ENCODE data around the gene MIOS. TPM values are rescaled to one million over a fixed set of nuclear protein-coding genes. Genes with fewer than 3 reads are reported as not detected.

MIOS gene
- total RNA-seq, 4 donors from 2014 or later, result 68.4 to 336 (median 280) TPM

GRCh38 chr7:7563269-7563668 is 3.4 kb upstream of the MIOS start:
- in situ Hi-C loops (cut with MboI; ENCODE audit: low sequenced_read_pairs in 4 of 4) (loop anchor here in 1 of 4 donors (25.0 kb wide), 1 partner anchor 376 kb away; the partner anchor contains the start of gene C1GALT1), intact Hi-C loops (cut with DNase I; ENCODE audit: low total_unique reads) (loop anchor here (10.0 kb wide), 3 partner anchors 402 to 1118 kb away; partner anchors contain the start of genes DAGLB and GLCCI1)
- TF ChIP-seq POLR2A (IDR thresholded peaks at IDR 0.05) (no peak), CTCF (IDR thresholded peaks at IDR 0.05 in 4 of 5, conservative IDR thresholded peaks at IDR 0.05 in 1 of 5) (no peak)
- Histone ChIP-seq H3K27ac (peak overlapping the region; percentile 90 to 98 (median 96)), H3K9me3 (no peaks in the 10 kb centered on the region), H3K4me3 (peak overlapping the region in 1 of 4 donors; percentile 2), H3K27me3 (no peaks in the 10 kb centered on the region), H3K36me3 (no peaks in the 10 kb centered on the region), H3K4me1 (peaks cover 19 to 41% of the 10 kb centered on the region in 2 donors)
- DNase-seq (no peak), ATAC-seq (no peak)

- TF ChIP-seq CTCF (IDR thresholded peaks at IDR 0.05 in 4 of 5, conservative IDR thresholded peaks at IDR 0.05 in 1 of 5) (no peak), POLR2A (IDR thresholded peaks at IDR 0.05) (no peak)
- Histone ChIP-seq H3K36me3 (no peaks in the 10 kb centered on the region), H3K27me3 (no peaks in the 10 kb centered on the region), H3K4me1 (peaks cover 24 to 47% of the 10 kb centered on the region in 2 donors), H3K27ac (peak overlapping the region; percentile 90 to 98 (median 96)), H3K4me3 (peak overlapping the region in 2 of 4 donors; percentile 32 to 81), H3K9me3 (no peaks in the 10 kb centered on the region)
- ATAC-seq (no peak), DNase-seq (no peak)
- in situ Hi-C loops (cut with MboI; ENCODE audit: low sequenced_read_pairs in 4 of 4), result loop anchor here in 1 of 4 donors (25.0 kb wide), 1 partner anchor 377 kb away; the partner anchor contains the start of gene C1GALT1
- intact Hi-C loops (cut with DNase I; ENCODE audit: low total_unique reads), result loop anchor here (10.0 kb wide), 3 partner anchors 401 to 1119 kb away; partner anchors contain the start of genes DAGLB and GLCCI1
These were observed 2.9 kb upstream of the MIOS start for GRCh38 chr7:7563813-7564212.

- H3K27ac ChIP-seq, result peak overlapping the region; percentile 90 to 98 (median 96)
- no peaks in the 10 kb centered on the region for H3K36me3 ChIP-seq
- H3K27me3 ChIP-seq, result no peaks in the 10 kb centered on the region
- in situ Hi-C loops (cut with MboI; ENCODE audit: low sequenced_read_pairs in 4 of 4) (loop anchor here in 1 of 4 donors (25.0 kb wide), 1 partner anchor 377 kb away; the partner anchor contains the start of gene C1GALT1), intact Hi-C loops (cut with DNase I; ENCODE audit: low total_unique reads) (loop anchor here (10.0 kb wide), 3 partner anchors 400 to 1120 kb away; partner anchors contain the start of genes DAGLB and GLCCI1)
- DNase-seq, result no peak
- ATAC-seq, result peak; percentile 71 to 81
- H3K4me3 ChIP-seq, result peak overlapping the region in 2 of 4 donors; percentile 32 to 81
- no peaks in the 10 kb centered on the region for H3K9me3 ChIP-seq
- TF ChIP-seq POLR2A (IDR thresholded peaks at IDR 0.05), result peak in 1 of 2 donors; percentile 11
- TF ChIP-seq CTCF (IDR thresholded peaks at IDR 0.05 in 4 of 5, conservative IDR thresholded peaks at IDR 0.05 in 1 of 5), result no peak
- H3K4me1 ChIP-seq, result peaks cover 25 to 52% of the 10 kb centered on the region in 2 donors
These were observed 2.3 kb upstream of the MIOS start for GRCh38 chr7:7564323-7564780.

- intact Hi-C loops (cut with DNase I; ENCODE audit: low total_unique reads) (loop anchor here (10.0 kb wide), 3 partner anchors 400 to 1120 kb away; partner anchors contain the start of genes DAGLB and GLCCI1), in situ Hi-C loops (cut with MboI; ENCODE audit: low sequenced_read_pairs in 4 of 4) (loop anchor here in 1 of 4 donors (25.0 kb wide), 1 partner anchor 378 kb away; the partner anchor contains the start of gene C1GALT1)
- H3K4me1 ChIP-seq, result peaks cover 33 to 60% of the 10 kb centered on the region in 2 donors
- ATAC-seq (no peak), DNase-seq (no peak)
- H3K9me3 ChIP-seq, result no peaks in the 10 kb centered on the region
- TF ChIP-seq POLR2A (IDR thresholded peaks at IDR 0.05) (no peak), CTCF (IDR thresholded peaks at IDR 0.05 in 4 of 5, conservative IDR thresholded peaks at IDR 0.05 in 1 of 5) (no peak)
- no peaks in the 10 kb centered on the region for H3K36me3 ChIP-seq
- peak overlapping the region in 2 of 4 donors; percentile 32 to 81 for H3K4me3 ChIP-seq
- no peaks in the 10 kb centered on the region for H3K27me3 ChIP-seq
- peak overlapping the region; percentile 90 to 98 (median 96) for H3K27ac ChIP-seq
These were observed 1.5 kb upstream of the MIOS start for GRCh38 chr7:7565018-7565680.

Measured in gastrocnemius medialis (tissue), 4 donors.